AG10803 (cell line): Measurements from ENCODE around the gene MYOF.
"Not testable (repeated sequence)": the region's sequence is repeated elsewhere in the genome, so short reads cannot be mapped to it uniquely, and the experiment has no call there.

Experiments
- DNase-seq: peaks from one replicate; pipeline ENCODE4 v3.0.0; 2010; ENCODE audit warnings: low read depth
- H3K4me3 ChIP-seq: 2 replicates; pipeline ENCODE4 v1.5.1; 2011; ENCODE audit warnings: mild to moderate bottlenecking, low read length, control low read depth
- CTCF ChIP-seq: conservative IDR thresholded peaks from 2 replicates; pipeline ENCODE4 v1.5.1; 2011; ENCODE audit warnings: mild to moderate bottlenecking, low read length, control low read depth, inconsistent platforms

MYOF gene

DNA sequence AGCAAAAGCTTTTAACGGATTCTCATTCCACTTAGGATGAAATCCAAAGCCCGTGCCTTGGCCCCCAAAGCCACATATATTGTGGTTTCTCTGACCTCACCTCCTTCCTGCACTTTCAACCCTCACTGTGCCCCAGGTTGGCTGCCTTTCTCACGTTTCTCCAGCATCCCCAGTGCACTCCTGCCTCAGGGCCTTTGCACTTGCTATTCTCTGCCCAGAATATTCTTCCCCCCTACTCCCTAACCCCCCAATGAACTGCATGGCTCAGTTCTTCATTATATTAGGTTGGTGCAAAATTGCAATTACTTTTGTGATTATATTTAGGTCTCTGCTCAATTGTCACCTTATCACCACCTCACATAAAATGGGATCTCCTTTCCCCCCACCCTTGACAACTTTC is 34.2 kb downstream of the MYOF start:
- no peak for TF ChIP-seq CTCF
- no peak overlapping the region for H3K4me3 ChIP-seq
- no peak for DNase-seq

- H3K4me3 ChIP-seq: no peak overlapping the region
- no peak for TF ChIP-seq CTCF
- DNase-seq: no peak
These were observed 35.1 kb downstream of the MYOF start for GRCh38 chr10:93447019-93447418.

- no peak overlapping the region for H3K4me3 ChIP-seq
- TF ChIP-seq CTCF: no peak
These were observed 36.0 kb downstream of the MYOF start for GRCh38 chr10:93445978-93446720.

GRCh38 chr10:93445097-93445960 is 36.8 kb downstream of the MYOF start:
- no peak overlapping the region for H3K4me3 ChIP-seq
- peak; percentile 99 for DNase-seq
- TF ChIP-seq CTCF: no peak

More at GRCh38 chr10:93445978-93446720, 36.0 kb downstream of the MYOF start:
- DNase-seq: peak; percentile 62

DNA sequence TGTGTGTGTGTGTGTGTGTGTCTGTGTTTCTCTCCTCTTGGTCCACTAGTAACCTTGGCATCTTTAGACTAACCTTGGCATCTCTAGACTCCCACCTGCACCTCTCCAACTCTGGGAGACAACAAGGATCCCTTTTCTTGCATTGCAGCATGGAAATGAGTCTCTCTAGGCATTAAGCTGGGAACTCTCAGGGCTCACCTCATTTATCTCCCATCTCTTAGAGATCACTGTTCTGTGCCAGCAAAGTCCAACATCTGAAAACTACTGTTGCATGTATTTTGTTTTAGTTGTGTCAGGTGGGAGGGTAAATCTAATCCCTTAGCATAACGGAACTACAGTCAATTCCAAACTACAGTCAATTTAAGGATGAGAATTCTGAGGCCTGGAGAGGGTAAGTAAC is 38.7 kb downstream of the MYOF start:
- TF ChIP-seq CTCF: no peak
- no peak for DNase-seq
- no peak overlapping the region for H3K4me3 ChIP-seq

- H3K4me3 ChIP-seq, DNase-seq: not testable (repeated sequence)
These were observed 39.4 kb downstream of the MYOF start for GRCh38 chr10:93442721-93443120.

GRCh38 chr10:93440591-93441091 is 41.5 kb downstream of the MYOF start:
- peak; percentile 75 for DNase-seq
- no peak for TF ChIP-seq CTCF
- no peak overlapping the region for H3K4me3 ChIP-seq
